ENCODE data around the gene CAVIN3.

Gene CAVIN3

DNA sequence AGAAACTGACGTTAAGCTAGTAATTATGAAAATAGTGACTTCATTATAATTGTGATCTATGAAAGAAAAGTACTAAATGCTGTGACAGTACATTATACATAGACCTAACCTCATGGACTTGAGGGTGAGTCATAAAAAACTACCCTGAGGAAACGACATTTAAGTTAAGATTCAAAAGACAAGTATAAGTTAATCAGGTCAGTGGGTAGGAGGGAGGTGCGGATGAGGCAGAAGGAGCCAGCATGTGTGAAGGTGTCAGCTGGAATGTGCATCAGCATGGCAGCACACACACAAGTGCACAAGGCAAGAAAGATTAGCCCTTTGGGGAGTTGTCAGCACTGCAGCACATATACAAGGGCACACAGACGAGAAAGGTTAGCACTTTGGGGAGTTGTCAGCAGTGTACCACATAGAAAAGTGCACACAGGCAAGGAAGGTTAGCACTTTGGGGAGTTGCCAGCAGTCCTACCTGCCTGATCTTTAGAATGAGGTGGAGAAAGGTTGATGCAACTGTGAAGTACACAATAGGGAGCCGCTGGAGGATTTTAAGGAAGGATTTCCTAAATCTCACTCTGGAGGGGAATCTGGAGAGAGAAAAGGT, 31.6 kb upstream of the CAVIN3 start:
- H3K4me2 ChIP-seq (ENCODE audit: low read length) = no peak overlapping the region
- 0 out of 2 replicates have a peak, but pooled peaks cover 2% of the 10 kb centered on the region for H3K4me1 ChIP-seq (ENCODE audit: control insufficient read depth, low read length)
- no peaks in the 10 kb centered on the region for H3K9me3 ChIP-seq (ENCODE audit: control insufficient read depth, insufficient read depth, low read length)
- no peak for TF ChIP-seq EZH2phosphoT487 (IDR thresholded peaks at IDR 0.05; ENCODE audit: borderline replicate concordance, low read length)
- TF ChIP-seq, protein P1, sequence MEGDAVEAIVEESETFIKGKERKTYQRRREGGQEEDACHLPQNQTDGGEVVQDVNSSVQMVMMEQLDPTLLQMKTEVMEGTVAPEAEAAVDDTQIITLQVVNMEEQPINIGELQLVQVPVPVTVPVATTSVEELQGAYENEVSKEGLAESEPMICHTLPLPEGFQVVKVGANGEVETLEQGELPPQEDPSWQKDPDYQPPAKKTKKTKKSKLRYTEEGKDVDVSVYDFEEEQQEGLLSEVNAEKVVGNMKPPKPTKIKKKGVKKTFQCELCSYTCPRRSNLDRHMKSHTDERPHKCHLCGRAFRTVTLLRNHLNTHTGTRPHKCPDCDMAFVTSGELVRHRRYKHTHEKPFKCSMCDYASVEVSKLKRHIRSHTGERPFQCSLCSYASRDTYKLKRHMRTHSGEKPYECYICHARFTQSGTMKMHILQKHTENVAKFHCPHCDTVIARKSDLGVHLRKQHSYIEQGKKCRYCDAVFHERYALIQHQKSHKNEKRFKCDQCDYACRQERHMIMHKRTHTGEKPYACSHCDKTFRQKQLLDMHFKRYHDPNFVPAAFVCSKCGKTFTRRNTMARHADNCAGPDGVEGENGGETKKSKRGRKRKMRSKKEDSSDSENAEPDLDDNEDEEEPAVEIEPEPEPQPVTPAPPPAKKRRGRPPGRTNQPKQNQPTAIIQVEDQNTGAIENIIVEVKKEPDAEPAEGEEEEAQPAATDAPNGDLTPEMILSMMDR (IDR thresholded peaks at IDR 0.05; ENCODE audit: low read depth, low read length, poor library complexity, severe bottlenecking) = no peak
- H3K4me3 ChIP-seq (ENCODE audit: low read length) = no peak overlapping the region
- no peaks in the 10 kb centered on the region for H3K79me2 ChIP-seq (ENCODE audit: control insufficient read depth, low read length)
- H3K27ac ChIP-seq (ENCODE audit: low read depth, low read length) = no peak overlapping the region
- no peaks in the 10 kb centered on the region for H3K9me2 ChIP-seq (replicated peaks; ENCODE audit: control insufficient read depth, low read length)
- H3K27me3 ChIP-seq (ENCODE audit: control insufficient read depth, low read length) = 0 out of 2 replicates have a peak, but pooled peaks cover 5% of the 10 kb centered on the region
- no peaks in the 10 kb centered on the region for H3F3A ChIP-seq (ENCODE audit: control insufficient read depth, insufficient read depth)
- no peaks in the 10 kb centered on the region for H4K20me1 ChIP-seq (ENCODE audit: control insufficient read depth, insufficient read depth, low read depth, low read length)
- no peaks in the 10 kb centered on the region for H3K36me3 ChIP-seq (ENCODE audit: control insufficient read depth, low read length)

- TF ChIP-seq EZH2phosphoT487 (IDR thresholded peaks at IDR 0.05; ENCODE audit: borderline replicate concordance, low read length) = no peak
- TF ChIP-seq, protein P1 (IDR thresholded peaks at IDR 0.05; ENCODE audit: low read depth, low read length, poor library complexity, severe bottlenecking) = no peak
Observed at GRCh38 chr11:6350486-6350885, 30.2 kb upstream of the CAVIN3 start.

GRCh38 chr11:6350043-6350442, 29.7 kb upstream of the CAVIN3 start:
- Histone ChIP-seq H3K79me2 (ENCODE audit: control insufficient read depth, low read length) (no peaks in the 10 kb centered on the region), H3K4me1 (ENCODE audit: control insufficient read depth, low read length) (0 out of 2 replicates have a peak, but pooled peaks cover 2% of the 10 kb centered on the region), H3K9me2 (replicated peaks; ENCODE audit: control insufficient read depth, low read length) (no peaks in the 10 kb centered on the region), H3K36me3 (ENCODE audit: control insufficient read depth, low read length) (no peaks in the 10 kb centered on the region), H3K27ac (ENCODE audit: low read depth, low read length) (no peak overlapping the region), H3F3A (ENCODE audit: control insufficient read depth, insufficient read depth) (no peaks in the 10 kb centered on the region), H3K4me2 (ENCODE audit: low read length) (no peak overlapping the region), H3K9me3 (ENCODE audit: control insufficient read depth, insufficient read depth, low read length) (no peaks in the 10 kb centered on the region), H4K20me1 (ENCODE audit: control insufficient read depth, insufficient read depth, low read depth, low read length) (no peaks in the 10 kb centered on the region), H3K27me3 (ENCODE audit: control insufficient read depth, low read length) (0 out of 2 replicates have a peak, but pooled peaks cover 5% of the 10 kb centered on the region), H3K4me3 (ENCODE audit: low read length) (no peak overlapping the region)
- TF ChIP-seq EZH2phosphoT487 (IDR thresholded peaks at IDR 0.05; ENCODE audit: borderline replicate concordance, low read length) = no peak
- TF ChIP-seq, protein P1 (IDR thresholded peaks at IDR 0.05; ENCODE audit: low read depth, low read length, poor library complexity, severe bottlenecking) = no peak

More at GRCh38 chr11:6350486-6350885, 30.2 kb upstream of the CAVIN3 start:
- H3K9me2 ChIP-seq (replicated peaks; ENCODE audit: control insufficient read depth, low read length) = no peaks in the 10 kb centered on the region
- H3K79me2 ChIP-seq (ENCODE audit: control insufficient read depth, low read length) = no peaks in the 10 kb centered on the region
- no peaks in the 10 kb centered on the region for H3K36me3 ChIP-seq (ENCODE audit: control insufficient read depth, low read length)
- no peak overlapping the region for H3K4me3 ChIP-seq (ENCODE audit: low read length)
- 0 out of 2 replicates have a peak, but pooled peaks cover 2% of the 10 kb centered on the region for H3K4me1 ChIP-seq (ENCODE audit: control insufficient read depth, low read length)
- no peaks in the 10 kb centered on the region for H4K20me1 ChIP-seq (ENCODE audit: control insufficient read depth, insufficient read depth, low read depth, low read length)
- H3K9me3 ChIP-seq (ENCODE audit: control insufficient read depth, insufficient read depth, low read length) = no peaks in the 10 kb centered on the region
- H3F3A ChIP-seq (ENCODE audit: control insufficient read depth, insufficient read depth) = no peaks in the 10 kb centered on the region
- no peak overlapping the region for H3K4me2 ChIP-seq (ENCODE audit: low read length)
- H3K27ac ChIP-seq (ENCODE audit: low read depth, low read length) = no peak overlapping the region
- H3K27me3 ChIP-seq (ENCODE audit: control insufficient read depth, low read length) = 0 out of 2 replicates have a peak, but pooled peaks cover 5% of the 10 kb centered on the region
